ENCODE data around the gene SBF2. TPM values are rescaled to one million over a fixed set of nuclear protein-coding genes. Genes with fewer than 3 reads are reported as not detected.
"Not testable (repeated sequence)": the region's sequence is repeated elsewhere in the genome, so short reads cannot be mapped to it uniquely, and the experiment has no call there.

SBF2 gene
- total RNA-seq, 1 experiment from 2014 or later = 13.8 TPM

DNA sequence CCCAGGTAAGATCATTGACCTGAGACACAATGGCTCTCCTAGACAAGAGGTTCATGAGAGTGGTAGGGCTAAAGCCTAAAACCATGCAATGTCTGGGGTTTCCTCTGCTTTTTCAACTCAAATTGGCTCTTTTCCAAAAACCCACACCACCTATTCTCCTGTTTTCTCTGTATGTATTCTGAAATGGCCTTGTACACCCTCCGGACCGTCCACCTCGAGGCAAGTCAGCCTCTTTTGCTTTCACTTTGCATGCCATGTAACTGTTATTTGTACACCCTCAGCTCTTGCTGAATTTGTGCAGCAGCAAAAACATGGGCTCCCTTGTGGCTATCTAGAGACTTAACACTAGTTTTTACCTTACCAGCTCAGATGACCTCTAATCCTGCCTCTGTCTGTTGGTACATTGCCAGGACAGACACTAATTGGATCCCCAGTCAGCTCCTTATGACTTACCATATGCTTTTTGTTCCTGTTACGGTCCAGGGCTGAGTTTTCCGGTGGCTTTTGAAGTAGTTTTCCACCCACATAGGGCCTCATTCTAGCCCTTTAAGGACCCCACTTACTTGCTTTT, 288.0 kb downstream of the SBF2 start:
- H3K79me2 ChIP-seq (ENCODE audit: low read length) = no peaks in the 10 kb centered on the region
- H3K4me2 ChIP-seq (ENCODE audit: low read depth, low read length, poor library complexity, severe bottlenecking) = no peak overlapping the region
- H3K27me3 ChIP-seq (ENCODE audit: low read length) = no peaks in the 10 kb centered on the region
- no peaks in the 10 kb centered on the region for H4K20me1 ChIP-seq (ENCODE audit: insufficient read depth, low read depth, low read length)
- no peak overlapping the region for H3K9ac ChIP-seq (ENCODE audit: low read length)
- no peak overlapping the region for H3K27ac ChIP-seq (ENCODE audit: low read length)
- no peak for DNase-seq
- H3K4me1 ChIP-seq (ENCODE audit: low read length) = no peaks in the 10 kb centered on the region
- no peaks in the 10 kb centered on the region for H3K9me2 ChIP-seq (replicated peaks; ENCODE audit: insufficient read depth, low read length)
- H2AFZ ChIP-seq (ENCODE audit: low read length) = no peak overlapping the region
- no peak overlapping the region for H3K4me3 ChIP-seq (ENCODE audit: low read length)
- no peaks in the 10 kb centered on the region for H3K36me3 ChIP-seq (ENCODE audit: insufficient read depth, low read length)
- H3K9me3 ChIP-seq (ENCODE audit: low read length) = no peaks in the 10 kb centered on the region

DNA sequence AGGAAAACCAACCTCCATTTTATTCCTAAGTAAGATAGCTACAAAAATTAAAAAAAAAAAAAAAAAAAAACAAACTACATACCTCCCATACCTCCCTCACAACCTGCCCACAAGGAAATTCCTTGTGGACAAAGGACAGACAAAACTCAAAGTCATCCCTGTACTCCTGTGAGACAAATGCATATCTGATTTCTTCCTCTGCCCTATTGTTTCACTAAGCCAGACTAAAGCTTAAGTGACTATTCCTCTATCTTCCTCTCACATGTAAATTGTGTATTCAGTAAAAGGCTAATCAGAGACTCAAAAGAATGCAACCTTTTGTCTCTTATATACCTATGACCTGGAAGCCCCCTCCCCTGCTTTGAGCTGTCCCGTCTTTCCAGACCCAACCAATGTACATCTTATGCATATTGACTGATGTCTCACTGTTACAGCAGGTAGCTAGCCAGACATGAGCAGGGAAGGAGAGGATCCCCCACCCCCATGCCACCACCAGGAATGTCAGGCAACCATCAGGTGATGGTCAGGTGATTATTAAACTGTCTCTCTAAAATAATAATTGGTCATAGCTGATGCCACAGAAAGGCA, 289.4 kb downstream of the SBF2 start:
- no peaks in the 10 kb centered on the region for H3K27me3 ChIP-seq (ENCODE audit: low read length)
- no peak overlapping the region for H3K27ac ChIP-seq (ENCODE audit: low read length)
- H4K20me1 ChIP-seq (ENCODE audit: insufficient read depth, low read depth, low read length) = no peaks in the 10 kb centered on the region
- DNase-seq = no peak
- H3K4me1 ChIP-seq (ENCODE audit: low read length) = no peaks in the 10 kb centered on the region
- no peak overlapping the region for H3K9ac ChIP-seq (ENCODE audit: low read length)
- no peaks in the 10 kb centered on the region for H3K79me2 ChIP-seq (ENCODE audit: low read length)
- no peaks in the 10 kb centered on the region for H3K36me3 ChIP-seq (ENCODE audit: insufficient read depth, low read length)
- no peak overlapping the region for H3K4me2 ChIP-seq (ENCODE audit: low read depth, low read length, poor library complexity, severe bottlenecking)
- no peaks in the 10 kb centered on the region for H3K9me3 ChIP-seq (ENCODE audit: low read length)
- no peaks in the 10 kb centered on the region for H3K9me2 ChIP-seq (replicated peaks; ENCODE audit: insufficient read depth, low read length)
- H2AFZ ChIP-seq (ENCODE audit: low read length) = no peak overlapping the region
- H3K4me3 ChIP-seq (ENCODE audit: low read length) = no peak overlapping the region

- Histone ChIP-seq H4K20me1 (ENCODE audit: insufficient read depth, low read depth, low read length) (no peaks in the 10 kb centered on the region), H3K36me3 (ENCODE audit: insufficient read depth, low read length) (no peaks in the 10 kb centered on the region), H3K4me3 (ENCODE audit: low read length) (no peak overlapping the region), H3K9me3 (ENCODE audit: low read length) (no peaks in the 10 kb centered on the region), H3K9me2 (replicated peaks; ENCODE audit: insufficient read depth, low read length) (no peaks in the 10 kb centered on the region), H2AFZ (ENCODE audit: low read length) (no peak overlapping the region), H3K9ac (ENCODE audit: low read length) (no peak overlapping the region), H3K27ac (ENCODE audit: low read length) (no peak overlapping the region), H3K4me1 (ENCODE audit: low read length) (no peaks in the 10 kb centered on the region), H3K79me2 (ENCODE audit: low read length) (no peaks in the 10 kb centered on the region), H3K27me3 (ENCODE audit: low read length) (no peaks in the 10 kb centered on the region), H3K4me2 (ENCODE audit: low read depth, low read length, poor library complexity, severe bottlenecking) (no peak overlapping the region)
- DNase-seq = no peak
These were observed 291.8 kb downstream of the SBF2 start for GRCh38 chr11:10002221-10002620.

DNA sequence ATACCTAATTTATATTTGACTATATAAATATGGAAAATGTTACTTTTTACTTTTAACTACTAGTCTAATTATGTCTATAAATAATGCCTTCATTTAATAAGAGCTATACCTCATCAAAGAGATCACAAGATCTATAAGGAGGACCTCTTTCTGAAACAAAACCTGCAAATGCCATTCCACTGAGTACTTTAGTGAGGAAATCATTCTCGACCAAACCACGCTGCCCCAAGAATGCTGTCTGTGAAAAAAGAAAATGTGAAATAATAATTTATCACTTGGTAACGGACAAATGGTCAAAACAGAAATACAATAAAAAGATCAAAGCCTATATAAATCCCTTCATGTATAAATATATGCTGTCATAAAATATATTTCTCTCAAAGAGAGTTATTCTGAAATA, 301.7 kb downstream of the SBF2 start:
- no peak overlapping the region for H3K27ac ChIP-seq (ENCODE audit: low read length)

GRCh38 chr11:9990221-9990973, 303.6 kb downstream of the SBF2 start:
- Histone ChIP-seq H4K20me1 (ENCODE audit: insufficient read depth, low read depth, low read length) (no peaks in the 10 kb centered on the region), H3K4me1 (ENCODE audit: low read length) (peaks cover 12% of the 10 kb centered on the region), H3K27me3 (ENCODE audit: low read length) (no peaks in the 10 kb centered on the region), H3K9ac (ENCODE audit: low read length) (no peak overlapping the region), H3K36me3 (ENCODE audit: insufficient read depth, low read length) (no peaks in the 10 kb centered on the region), H3K9me2 (replicated peaks; ENCODE audit: insufficient read depth, low read length) (no peaks in the 10 kb centered on the region), H3K9me3 (ENCODE audit: low read length) (no peaks in the 10 kb centered on the region), H3K79me2 (ENCODE audit: low read length) (no peaks in the 10 kb centered on the region), H2AFZ (ENCODE audit: low read length) (no peak overlapping the region), H3K4me2 (ENCODE audit: low read depth, low read length, poor library complexity, severe bottlenecking) (no peak overlapping the region), H3K27ac (ENCODE audit: low read length) (no peak overlapping the region), H3K4me3 (ENCODE audit: low read length) (no peak overlapping the region)
- DNase-seq = no peak

More for the DNA sequence above, 301.7 kb downstream of the SBF2 start:
- H3K4me1 ChIP-seq (ENCODE audit: low read length) = peaks cover 4% of the 10 kb centered on the region
- H3K4me2 ChIP-seq (ENCODE audit: low read depth, low read length, poor library complexity, severe bottlenecking) = no peak overlapping the region
- H3K9me3 ChIP-seq (ENCODE audit: low read length) = no peaks in the 10 kb centered on the region
- H3K27me3 ChIP-seq (ENCODE audit: low read length) = no peaks in the 10 kb centered on the region
- H4K20me1 ChIP-seq (ENCODE audit: insufficient read depth, low read depth, low read length) = no peaks in the 10 kb centered on the region
- H3K36me3 ChIP-seq (ENCODE audit: insufficient read depth, low read length) = no peaks in the 10 kb centered on the region
- H3K79me2 ChIP-seq (ENCODE audit: low read length) = no peaks in the 10 kb centered on the region
- no peak overlapping the region for H3K9ac ChIP-seq (ENCODE audit: low read length)
- no peak overlapping the region for H3K4me3 ChIP-seq (ENCODE audit: low read length)
- DNase-seq = no peak
- no peak overlapping the region for H2AFZ ChIP-seq (ENCODE audit: low read length)
- H3K9me2 ChIP-seq (replicated peaks; ENCODE audit: insufficient read depth, low read length) = no peaks in the 10 kb centered on the region

DNA sequence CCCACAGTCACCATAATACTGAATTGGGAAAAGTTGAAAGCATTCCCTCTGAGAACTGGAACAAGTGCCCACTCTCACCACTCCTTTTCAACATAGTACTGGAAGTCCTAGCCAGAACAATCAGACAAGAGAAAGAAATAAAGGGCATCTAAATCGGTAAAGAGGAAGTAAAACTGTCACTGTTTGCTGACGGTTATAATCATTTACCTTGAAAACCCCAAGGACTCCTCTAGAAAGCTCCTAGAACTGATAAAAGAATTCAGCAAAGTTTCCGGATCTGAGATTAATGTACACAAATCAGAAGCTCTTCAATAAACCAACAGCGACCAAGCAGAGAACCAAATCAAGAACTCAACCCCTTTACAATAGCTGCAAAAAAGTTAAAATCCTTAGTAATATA, 306.7 kb downstream of the SBF2 start:
- not testable (repeated sequence) for H3K36me3 ChIP-seq (ENCODE audit: insufficient read depth, low read length); H3K9me3 ChIP-seq (ENCODE audit: low read length); H3K79me2 ChIP-seq (ENCODE audit: low read length); H2AFZ ChIP-seq (ENCODE audit: low read length); H3K27me3 ChIP-seq (ENCODE audit: low read length); H3K9ac ChIP-seq (ENCODE audit: low read length); H3K4me3 ChIP-seq (ENCODE audit: low read length); H4K20me1 ChIP-seq (ENCODE audit: insufficient read depth, low read depth, low read length); H3K4me2 ChIP-seq (ENCODE audit: low read depth, low read length, poor library complexity, severe bottlenecking); H3K27ac ChIP-seq (ENCODE audit: low read length); H3K9me2 ChIP-seq (replicated peaks; ENCODE audit: insufficient read depth, low read length)
- DNase-seq = peak; percentile 63
- peaks cover 12% of the 10 kb centered on the region for H3K4me1 ChIP-seq (ENCODE audit: low read length)

DNA sequence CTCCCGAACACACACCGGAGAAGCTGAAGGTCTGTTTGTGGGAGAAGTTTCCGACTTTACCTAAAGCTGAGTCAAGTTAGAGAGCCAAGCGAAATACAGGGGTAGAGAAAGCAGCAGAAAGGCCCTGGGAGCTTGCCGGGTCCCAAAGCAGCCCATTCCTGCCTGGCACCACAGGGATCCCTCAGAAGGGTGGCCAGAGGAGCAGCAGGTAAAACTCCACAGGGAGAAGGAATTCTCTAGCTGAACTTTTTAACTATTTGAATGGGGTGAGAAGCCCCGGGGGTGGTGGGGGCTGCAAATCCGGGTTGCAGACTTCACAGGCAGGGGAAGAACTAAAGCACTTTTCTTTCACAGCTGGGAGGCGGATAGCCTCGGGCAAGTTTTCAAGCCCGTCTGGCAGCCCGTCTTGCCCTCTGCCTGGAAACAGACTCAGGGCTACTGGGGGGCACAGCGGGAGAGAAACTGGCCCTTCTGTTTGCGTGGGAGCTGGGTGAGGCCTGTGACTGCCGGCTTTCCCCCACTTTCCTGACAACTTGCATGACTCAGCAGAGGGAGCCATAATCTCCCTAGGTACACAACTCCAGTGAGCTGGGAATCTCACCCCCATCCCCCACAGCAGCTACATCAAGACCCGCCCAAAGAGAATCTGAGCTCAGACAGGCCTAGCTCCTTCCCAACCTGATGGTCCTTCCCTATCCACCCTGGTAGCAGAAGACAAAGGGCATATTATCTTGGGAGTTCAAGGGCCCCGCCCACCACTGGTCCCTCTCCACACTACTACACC, 311.0 kb downstream of the SBF2 start:
- Histone ChIP-seq H3K9me3 (ENCODE audit: low read length) (no peaks in the 10 kb centered on the region), H3K27me3 (ENCODE audit: low read length) (no peaks in the 10 kb centered on the region), H3K4me2 (ENCODE audit: low read depth, low read length, poor library complexity, severe bottlenecking) (no peak overlapping the region), H3K9ac (ENCODE audit: low read length) (no peak overlapping the region), H2AFZ (ENCODE audit: low read length) (no peak overlapping the region), H3K9me2 (replicated peaks; ENCODE audit: insufficient read depth, low read length) (no peaks in the 10 kb centered on the region), H3K79me2 (ENCODE audit: low read length) (no peaks in the 10 kb centered on the region), H3K4me1 (ENCODE audit: low read length) (peaks cover 12% of the 10 kb centered on the region), H3K27ac (ENCODE audit: low read length) (no peak overlapping the region), H3K4me3 (ENCODE audit: low read length) (no peak overlapping the region), H4K20me1 (ENCODE audit: insufficient read depth, low read depth, low read length) (no peaks in the 10 kb centered on the region), H3K36me3 (ENCODE audit: insufficient read depth, low read length) (no peaks in the 10 kb centered on the region)
- DNase-seq = no peak

GRCh38 chr11:9982127-9982795, 311.8 kb downstream of the SBF2 start:
- Histone ChIP-seq H3K27ac (ENCODE audit: low read length) (no peak overlapping the region), H3K9me2 (replicated peaks; ENCODE audit: insufficient read depth, low read length) (no peaks in the 10 kb centered on the region), H2AFZ (ENCODE audit: low read length) (no peak overlapping the region), H3K4me3 (ENCODE audit: low read length) (no peak overlapping the region), H3K27me3 (ENCODE audit: low read length) (no peaks in the 10 kb centered on the region), H3K4me2 (ENCODE audit: low read depth, low read length, poor library complexity, severe bottlenecking) (no peak overlapping the region), H3K9ac (ENCODE audit: low read length) (no peak overlapping the region), H4K20me1 (ENCODE audit: insufficient read depth, low read depth, low read length) (no peaks in the 10 kb centered on the region), H3K79me2 (ENCODE audit: low read length) (no peaks in the 10 kb centered on the region), H3K9me3 (ENCODE audit: low read length) (no peaks in the 10 kb centered on the region), H3K36me3 (ENCODE audit: insufficient read depth, low read length) (no peaks in the 10 kb centered on the region), H3K4me1 (ENCODE audit: low read length) (peaks cover 8% of the 10 kb centered on the region)
- no peak for DNase-seq

Data from Karpas-422 (cell line).